HepG2 (cell line): ENCODE data around the gene ZNF511. TPM values are rescaled to one million over a fixed set of nuclear protein-coding genes. Genes with fewer than 3 reads are reported as not detected.

ENCODE experiments used
- ATAC-seq: fragments of 200-7000 bp; cut with Tn5 transposase; 3 replicates; pipeline ENCODE4 v1.9.1; 2020; ENCODE audit warnings: mild to moderate bottlenecking, moderate library complexity
- BruUV-seq: library from RNA; stranded (reverse); fragments of 400-500 nt; replicated peaks from 2 replicates; lab custom pipeline; 2021; lab: Mats Ljungman, UMichigan
- CTCF ChIA-PET: fragments of 300-600 bp; formaldehyde crosslinking; extraction: SDS; loops from one replicate; lab custom pipeline; 2021; ENCODE audit warnings: low total read pairs, inconsistent platforms, low intra/inter-chr PET ratio; lab: Yijun Ruan, JAX
- POLR2A ChIA-PET: fragments of 350-600 bp; sonication (Branson Sonifier 250); formaldehyde crosslinking; loops from one replicate; lab custom pipeline; 2020; ENCODE audit warnings: antibody characterized with exemption, inconsistent platforms; lab: Yijun Ruan, JAX
- DNase-seq: peaks from one replicate; pipeline ENCODE4 v3.0.0-alpha.2; 2015; ENCODE audit warnings: low spot score
- FAIRE-seq: peaks from 3 replicates; lab custom pipeline; 2011; peaks lifted over from hg19 to GRCh38; lab: Jason Lieb, UNC
- H2AFZ ChIP-seq: one replicate; pipeline ENCODE4 v1.6.1; 2011; ENCODE audit warnings: low read length, inconsistent platforms
- H3K27ac ChIP-seq: fragments of 300-600 bp; 3 replicates; pipeline ENCODE4 v1.8.0; 2011; ENCODE audit warnings: mixed run types, mild to moderate bottlenecking, mixed read lengths, low read length, inconsistent platforms; ENCODE audit not compliant: insufficient read depth; ENCODE audit errors: extremely low read length
- H3K27me3 ChIP-seq, 2 experiments: fragments of 200-600 bp in 1 of 2; 2 replicates in 1 of 2; 3 replicates in 1 of 2; pipeline versions ENCODE4 v1.6.0 to v1.8.0; 2011; ENCODE audit warnings: low read length in 2 of 2, mild to moderate bottlenecking in 2 of 2, moderate library complexity in 2 of 2, inconsistent platforms in 1 of 2; ENCODE audit not compliant: insufficient read depth in 2 of 2, control insufficient read depth in 1 of 2
- H3K36me3 ChIP-seq, 2 experiments: fragments of 200-600 bp in 1 of 2; replicated peaks in 1 of 2; 2 replicates in 1 of 2; 3 replicates in 1 of 2; pipeline versions ENCODE4 v1.5.1 to v1.8.0; 2011; ENCODE audit warnings: low read length in 2 of 2, inconsistent platforms in 1 of 2; ENCODE audit not compliant: insufficient read depth in 2 of 2, control insufficient read depth in 1 of 2
- H3K4me1 ChIP-seq: 2 replicates; pipeline ENCODE4 v1.5.1; 2012; ENCODE audit warnings: low read length, inconsistent platforms; ENCODE audit not compliant: insufficient read depth
- H3K4me2 ChIP-seq: 2 replicates; pipeline ENCODE4 v1.6.0; 2011; ENCODE audit warnings: low read depth, low read length, inconsistent platforms
- H3K4me3 ChIP-seq, 3 experiments: fragments of 200-600 bp in 1 of 3; sonication (generic), shearing (Covaris generic) in 1 of 3; replicated peaks in 1 of 3; 2 replicates each; pipeline ENCODE4 v1.5.1; 2011 to 2016; ENCODE audit warnings: low read length in 3 of 3, inconsistent platforms in 2 of 3, low read depth in 2 of 3, mild to moderate bottlenecking in 2 of 3, control low read depth in 1 of 3, mixed read lengths in 1 of 3; ENCODE audit not compliant: insufficient read depth in 1 of 3
- H3K79me2 ChIP-seq: one replicate; pipeline ENCODE4 v1.6.1; 2011; ENCODE audit warnings: low read length, inconsistent platforms; ENCODE audit not compliant: insufficient read depth
- H3K9ac ChIP-seq: 2 replicates; pipeline ENCODE4 v1.6.0; 2011; ENCODE audit warnings: mild to moderate bottlenecking, low read depth, low read length, inconsistent platforms; ENCODE audit not compliant: insufficient read depth
- H3K9me3 ChIP-seq: 2 replicates; pipeline ENCODE4 v1.5.1; 2012; ENCODE audit warnings: mild to moderate bottlenecking, low read length
- H4K20me1 ChIP-seq: 2 replicates; pipeline ENCODE4 v1.6.0; 2011; ENCODE audit warnings: inconsistent platforms, mild to moderate bottlenecking, low read length, moderate library complexity; ENCODE audit not compliant: insufficient read depth
- HHEX ChIP-seq: IDR thresholded peaks from 2 replicates; pipeline ENCODE4 v1.6.1; 2016; ENCODE audit warnings: control low read depth
- MNT ChIP-seq: fragments of 450-650 bp; IDR thresholded peaks from 2 replicates; pipeline ENCODE4 v1.6.1; 2016
- USF2 ChIP-seq, 2 experiments: sonication (generic) in 1 of 2; formaldehyde crosslinking in 1 of 2; IDR thresholded peaks; 2 replicates each; pipeline versions ENCODE4 v1.5.1 to v1.6.1; 2011 to 2020; ENCODE audit warnings: borderline replicate concordance in 1 of 2, low read depth in 1 of 2, low read length in 1 of 2, mild to moderate bottlenecking in 1 of 2, missing genetic modification reagents in 1 of 2, moderate library complexity in 1 of 2
- ZNF230 ChIP-seq: sonication (generic); formaldehyde crosslinking; IDR thresholded peaks from 2 replicates; pipeline ENCODE4 v1.4.0; 2020; ENCODE audit warnings: mild to moderate bottlenecking, missing genetic modification reagents
- ZNF337 ChIP-seq: sonication (generic); formaldehyde crosslinking; IDR thresholded peaks from 2 replicates; pipeline ENCODE4 v1.5.1; 2020; ENCODE audit warnings: missing genetic modification reagents, low read depth, mild to moderate bottlenecking, borderline replicate concordance
- ZNF766 ChIP-seq: sonication (generic); formaldehyde crosslinking; IDR thresholded peaks from 2 replicates; pipeline ENCODE4 v1.5.0; 2020; ENCODE audit warnings: missing genetic modification reagents, borderline replicate concordance
- ZSCAN25 ChIP-seq: sonication (generic); formaldehyde crosslinking; IDR thresholded peaks from 2 replicates; pipeline ENCODE4 v1.8.0; 2022; ENCODE audit warnings: mild to moderate bottlenecking, missing genetic modification reagents
- WGBS: methylation state at CpG from one replicate; pipeline ENCODE4 v1.1.6; 2017; ENCODE audit warnings: low lambda C conversion rate; 5-methylcytosine and 5-hydroxymethylcytosine counted together
- in situ Hi-C: cut with HindIII; loops from 2 replicates; pipeline ENCODE4 v1.10.0; 2017; ENCODE audit warnings: low pct_unique_long_range_greater_than_20kb; ENCODE audit not compliant: extremely low pct_ligation_motif_present
- intact Hi-C: fragments of 100-400 bp; cut with micrococcal nuclease; formaldehyde crosslinking; loops from one replicate; pipeline ENCODE4 v1.10.0; 2022; ENCODE audit not compliant: unreplicated experiment
- polyA plus RNA-seq, 8 experiments: library from polyadenylated mRNA; depleted of rRNA in 3 of 8; stranded (reverse) in 7 of 8; unstranded in 1 of 8; fragments of >200 nt; fragmentation: Illumina TruSeq in 4 of 8; extraction: Trizol in 4 of 8; gene quantifications; 2 replicates each; pipeline versions ENCODE4 v1.2.1 to v1.2.3, GENCODE V29; 2011 to 2016; ENCODE audit warnings: low read depth in 4 of 8, missing spikeins in 1 of 8, mixed read lengths in 1 of 8; ENCODE audit not compliant: insufficient read depth in 1 of 8
- total RNA-seq, 5 experiments: library from RNA; depleted of rRNA; stranded (reverse); fragments of >200 nt; fragmentation: Illumina TruSeq; extraction: Trizol; gene quantifications; 2 replicates each; pipeline ENCODE4 v1.2.3, GENCODE V29; 2016; ENCODE audit warnings: low read depth in 1 of 5

ZNF511 gene
- total and polyA plus RNA-seq, 2 of the 13 experiments (the other 11 are each of a cell fraction or from before 2014, with no cell fraction given), result 35.6 to 66.4 TPM

GRCh38 chr10:133337370-133337725, 28.6 kb downstream of the ZNF511 start:
- no TSS peak for BruUV-seq
- TF ChIP-seq ZNF337 (CRISPR knock-in tag), result no peak
- TF ChIP-seq ZNF766 (CRISPR knock-in tag), result no peak
- TF ChIP-seq MNT, result peak; percentile 45
- no peak for TF ChIP-seq ZSCAN25 (CRISPR knock-in tag)
- no peak for TF ChIP-seq HHEX (CRISPR knock-in tag)
- no peak for TF ChIP-seq ZNF230 (CRISPR knock-in tag)
- peak; percentile 18; the same call in 1 of the 2 replicates for TF ChIP-seq USF2 (IDR thresholded peaks at IDR 0.05; ENCODE audit: low read depth, low read length)
- no peak for TF ChIP-seq USF2 (CRISPR knock-in tag; IDR thresholded peaks at IDR 0.05; ENCODE audit: borderline replicate concordance)
- in situ Hi-C loops (no loop called here), intact Hi-C loops (no loop called here)
- H4K20me1 ChIP-seq, result no peaks in the 10 kb centered on the region
- WGBS, result 63% methylated on average over 3 of the region's 3 CpGs
- ChIA-PET CTCF (no interaction called here), POLR2A (interaction anchor here (2.2 kb wide), 1 partner anchor 10 kb away, joined by 8 read pairs; the partner anchor contains the start of gene PRAP1)
- no peaks in the 10 kb centered on the region for H3K36me3 ChIP-seq
- H3K27ac ChIP-seq, result no peak overlapping the region
- ATAC-seq, result no peak
- H3K4me3 ChIP-seq, result no peak overlapping the region
- no peaks in the 10 kb centered on the region for H3K9me3 ChIP-seq
- DNase-seq, result no peak
- H2AFZ ChIP-seq, result no peak overlapping the region
- H3K9ac ChIP-seq, result no peak overlapping the region
- peaks cover 21% of the 10 kb centered on the region for H3K4me1 ChIP-seq
- no peak for FAIRE-seq
- H3K79me2 ChIP-seq, result no peaks in the 10 kb centered on the region
- no peak overlapping the region for H3K4me2 ChIP-seq
- H3K27me3 ChIP-seq, result peaks cover 4 to 52% of the 10 kb centered on the region in 2 experiments; a peak in 4 of 5 replicates
